IMR-90 (cell line): ENCODE data around the gene HOXB1. TPM values are rescaled to one million over a fixed set of nuclear protein-coding genes. Genes with fewer than 3 reads are reported as not detected.

Source experiments
- ATAC-seq: fragments of 200-7000 bp; cut with Tn5 transposase; 2 replicates; pipeline ENCODE4 v1.9.1; 2020; ENCODE audit warnings: low read depth, mild to moderate bottlenecking, moderate library complexity
- BruUV-seq: library from RNA; stranded (reverse); fragments of 400-500 nt; replicated peaks from 2 replicates; lab custom pipeline; 2021; lab: Mats Ljungman, UMichigan
- CTCF ChIA-PET: fragments of 300-600 bp; formaldehyde crosslinking; extraction: SDS; loops from one replicate; lab custom pipeline; 2021; ENCODE audit warnings: antibody characterized with exemption; lab: Yijun Ruan, JAX
- POLR2A ChIA-PET: fragments of 300-600 bp; sonication (Branson Sonifier 250); formaldehyde crosslinking; loops from one replicate; lab custom pipeline; 2022; ENCODE audit warnings: antibody characterized with exemption; ENCODE audit not compliant: unreplicated experiment; lab: Charles Lee
- DNase-seq: peaks from one replicate; pipeline ENCODE4 v3.0.0; 2013
- H2AFZ ChIP-seq: replicated peaks from 2 replicates; pipeline ENCODE3; 2013; ENCODE audit warnings: low read length, mild to moderate bottlenecking; ENCODE audit not compliant: poor library complexity
- H2AK5ac ChIP-seq: 2 replicates; pipeline ENCODE4 v1.6.1; 2013; ENCODE audit warnings: low read depth, low read length, inconsistent platforms
- H2AK9ac ChIP-seq: replicated peaks from 2 replicates; pipeline ENCODE3; 2013; ENCODE audit warnings: mild to moderate bottlenecking, low read depth, low read length, moderate library complexity; ENCODE audit not compliant: poor library complexity
- H2BK120ac ChIP-seq: 2 replicates; pipeline ENCODE4 v1.6.1; 2013; ENCODE audit warnings: low read depth, low read length, inconsistent platforms
- H2BK15ac ChIP-seq: 3 replicates; pipeline ENCODE4 v1.6.1; 2013; ENCODE audit warnings: low read depth, low read length, inconsistent platforms
- H2BK20ac ChIP-seq: 2 replicates; pipeline ENCODE4 v1.6.1; 2013; ENCODE audit warnings: low read depth, mild to moderate bottlenecking, inconsistent platforms, low read length, moderate library complexity
- H2BK5ac ChIP-seq: 2 replicates; pipeline ENCODE4 v1.6.1; 2013; ENCODE audit warnings: mild to moderate bottlenecking, low read depth, low read length, inconsistent platforms; ENCODE audit not compliant: poor library complexity, severe bottlenecking
- H3K14ac ChIP-seq: replicated peaks from 2 replicates; pipeline ENCODE4 v1.6.1; 2013; ENCODE audit warnings: low read depth, low read length, inconsistent platforms
- H3K18ac ChIP-seq: 2 replicates; pipeline ENCODE4 v1.6.1; 2013; ENCODE audit warnings: low read depth, low read length, control low read depth
- H3K23ac ChIP-seq: 2 replicates; pipeline ENCODE4 v1.6.1; 2013; ENCODE audit warnings: low read depth, low read length, inconsistent platforms
- H3K27ac ChIP-seq: 2 replicates; pipeline ENCODE4 v1.5.1; 2013; ENCODE audit warnings: mild to moderate bottlenecking, control low read depth, low read length; ENCODE audit not compliant: insufficient read depth
- H3K27me3 ChIP-seq: 2 replicates; pipeline ENCODE4 v1.6.1; 2013; ENCODE audit warnings: low read length; ENCODE audit not compliant: control insufficient read depth, insufficient read depth
- H3K36me3 ChIP-seq: 2 replicates; pipeline ENCODE4 v1.6.1; 2013; ENCODE audit warnings: low read length, mixed read lengths; ENCODE audit not compliant: control insufficient read depth, insufficient read depth
- H3K4ac ChIP-seq: 2 replicates; pipeline ENCODE4 v1.6.1; 2013; ENCODE audit warnings: low read depth, low read length, inconsistent platforms
- H3K4me1 ChIP-seq: 2 replicates; pipeline ENCODE4 v1.6.1; 2013; ENCODE audit warnings: low read length, mixed read lengths; ENCODE audit not compliant: control insufficient read depth, insufficient read depth
- H3K4me2 ChIP-seq: 2 replicates; pipeline ENCODE4 v1.6.1; 2013; ENCODE audit warnings: low read depth, mild to moderate bottlenecking, control low read depth, low read length, moderate library complexity
- H3K4me3 ChIP-seq: 2 replicates; pipeline ENCODE4 v1.5.1; 2013; ENCODE audit warnings: low read depth, mild to moderate bottlenecking, control low read depth, low read length, moderate library complexity; ENCODE audit not compliant: insufficient read depth
- H3K56ac ChIP-seq: 2 replicates; pipeline ENCODE4 v1.6.1; 2013; ENCODE audit warnings: low read length, inconsistent platforms; ENCODE audit not compliant: insufficient read depth; ENCODE audit errors: extremely low read depth
- H3K79me1 ChIP-seq, 2 experiments: 2 replicates each; pipeline ENCODE4 v1.6.1; 2013; ENCODE audit warnings: low read length in 2 of 2, inconsistent platforms in 1 of 2, low read depth in 1 of 2
- H3K9ac ChIP-seq: 2 replicates; pipeline ENCODE4 v1.6.1; 2013; ENCODE audit warnings: low read depth, low read length, control low read depth
- H3K9me1 ChIP-seq: 2 replicates; pipeline ENCODE4 v1.6.1; 2013; ENCODE audit warnings: low read length, inconsistent platforms; ENCODE audit not compliant: insufficient read depth
- H3K9me3 ChIP-seq: 2 replicates; pipeline ENCODE4 v1.6.1; 2013; ENCODE audit warnings: low read length; ENCODE audit not compliant: control insufficient read depth, insufficient read depth
- H4K20me1 ChIP-seq: 2 replicates; pipeline ENCODE4 v1.6.1; 2013; ENCODE audit warnings: low read length, inconsistent platforms; ENCODE audit not compliant: insufficient read depth
- H4K5ac ChIP-seq: 2 replicates; pipeline ENCODE4 v1.6.1; 2013; ENCODE audit warnings: mild to moderate bottlenecking, low read depth, low read length, control low read depth
- H4K8ac ChIP-seq, 2 experiments: 2 replicates each; pipeline ENCODE4 v1.6.1; 2013; ENCODE audit warnings: low read depth in 2 of 2, low read length in 2 of 2, control low read depth in 1 of 2, inconsistent platforms in 1 of 2
- H4K91ac ChIP-seq: 2 replicates; pipeline ENCODE4 v1.6.1; 2013; ENCODE audit warnings: low read depth, low read length, inconsistent platforms; ENCODE audit not compliant: insufficient read depth
- CHD1 ChIP-seq: IDR thresholded peaks from 2 replicates; pipeline ENCODE4 v1.6.1; 2012; ENCODE audit warnings: low read depth, low read length, improper control_type of control experiment
- FOS ChIP-seq: fragments of 150-350 bp; IDR thresholded peaks from 2 replicates; pipeline ENCODE4 v1.6.1; 2016; ENCODE audit warnings: low read depth, low read length
- MAFK ChIP-seq: IDR thresholded peaks from 2 replicates; pipeline ENCODE4 v1.6.1; 2012; ENCODE audit warnings: low read depth, low read length, improper control_type of control experiment
- NFE2L2 ChIP-seq: fragments of 150-350 bp; IDR thresholded peaks from 2 replicates; pipeline ENCODE4 v1.6.1; 2016; ENCODE audit warnings: low read depth, mild to moderate bottlenecking, low read length
- POLR2A ChIP-seq: IDR thresholded peaks from 2 replicates; pipeline ENCODE4 v1.6.1; 2012; ENCODE audit warnings: mild to moderate bottlenecking, low read depth, low read length
- RAD21 ChIP-seq: IDR thresholded peaks from 2 replicates; pipeline ENCODE4 v1.6.1; 2012; ENCODE audit warnings: low read length, improper control_type of control experiment
- RFX5 ChIP-seq: IDR thresholded peaks from 2 replicates; pipeline ENCODE4 v1.8.0; 2012; ENCODE audit warnings: low read depth, mild to moderate bottlenecking, low read length, moderate library complexity
- SMC3 ChIP-seq: fragments of 150-350 bp; IDR thresholded peaks from 2 replicates; pipeline ENCODE4 v1.6.1; 2016; ENCODE audit warnings: low read depth, mild to moderate bottlenecking, antibody characterized with exemption, low read length, moderate library complexity
- WGBS, 2 experiments: methylation state at CpG; one replicate each; pipeline versions ENCODE4 v1.1.5 to v1.1.7; 2013; ENCODE audit warnings: missing lambda C conversion rate in 2 of 2; ENCODE audit not compliant: insufficient read length in 1 of 2; ENCODE audit errors: extremely low coverage in 2 of 2; 5-methylcytosine and 5-hydroxymethylcytosine counted together
- dilution Hi-C: fragments of 300-500 bp; cut with HindIII; formaldehyde crosslinking; loops from one replicate; pipeline ENCODE4 v1.14.3; 2018; ENCODE audit warnings: low sequenced_read_pairs; ENCODE audit not compliant: unreplicated experiment
- in situ Hi-C: fragments of 300-500 bp; cut with MboI; formaldehyde crosslinking; loops from 3 replicates; pipeline ENCODE4 v1.14.3; 2019; ENCODE audit warnings: low sequenced_read_pairs, inconsistent platforms, mixed read lengths
- intact Hi-C: fragments of 100-400 bp; cut with micrococcal nuclease; formaldehyde crosslinking; loops from 2 replicates; pipeline ENCODE4 v1.10.0; 2022
- polyA plus RNA-seq, 3 experiments: library from polyadenylated mRNA; depleted of rRNA; stranded (reverse); fragments of >200 nt; gene quantifications; 2 replicates each; pipeline ENCODE4 v1.2.3, GENCODE V29; 2012; ENCODE audit warnings: low replicate concordance in 1 of 3
- total RNA-seq: library from RNA; depleted of rRNA; stranded (reverse); fragments of >200 nt; gene quantifications from 2 replicates; pipeline ENCODE4 v1.2.3, GENCODE V29; 2012
- TF ChIP-seq, protein P1 (sequence below): conservative IDR thresholded peaks from 2 replicates; pipeline ENCODE4 v1.5.1; 2012; ENCODE audit warnings: mild to moderate bottlenecking, low read depth, low read length, improper control_type of control experiment

Gene HOXB1
- total and polyA plus RNA-seq, 2 of the 4 experiments (the other 2 are of a cell fraction) = not detected

DNA sequence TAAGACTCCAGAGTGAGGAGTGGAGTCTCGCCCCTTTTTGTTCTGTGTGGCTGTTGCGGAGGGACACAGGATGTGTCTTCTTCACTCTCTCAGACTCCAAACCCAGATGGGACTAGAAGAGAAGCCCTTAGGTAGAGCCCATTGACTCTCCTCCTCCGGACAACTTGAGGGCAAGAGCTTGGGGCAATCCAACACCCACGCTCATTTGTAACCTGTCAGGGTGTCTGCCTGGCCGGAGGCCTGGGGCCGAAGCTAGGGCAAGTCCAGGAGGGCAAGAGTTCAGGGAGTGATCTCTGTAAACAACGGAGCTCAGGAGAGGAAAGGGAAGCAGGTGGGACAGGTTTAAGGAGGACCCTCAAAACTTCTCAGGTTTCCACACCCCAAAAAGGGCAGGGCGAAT, 1.4 kb upstream of the HOXB1 start:
- H3K79me1 ChIP-seq = peaks cover 0 to under 1% of the 10 kb centered on the region in 2 experiments; a peak in 1 of 4 replicates
- no peak overlapping the region for H3K27ac ChIP-seq
- no peaks in the 10 kb centered on the region for H4K20me1 ChIP-seq
- H3K4me2 ChIP-seq = no peak overlapping the region
- TF ChIP-seq POLR2A = no peak
- TF ChIP-seq SMC3 = no peak
- TF ChIP-seq, protein P1, sequence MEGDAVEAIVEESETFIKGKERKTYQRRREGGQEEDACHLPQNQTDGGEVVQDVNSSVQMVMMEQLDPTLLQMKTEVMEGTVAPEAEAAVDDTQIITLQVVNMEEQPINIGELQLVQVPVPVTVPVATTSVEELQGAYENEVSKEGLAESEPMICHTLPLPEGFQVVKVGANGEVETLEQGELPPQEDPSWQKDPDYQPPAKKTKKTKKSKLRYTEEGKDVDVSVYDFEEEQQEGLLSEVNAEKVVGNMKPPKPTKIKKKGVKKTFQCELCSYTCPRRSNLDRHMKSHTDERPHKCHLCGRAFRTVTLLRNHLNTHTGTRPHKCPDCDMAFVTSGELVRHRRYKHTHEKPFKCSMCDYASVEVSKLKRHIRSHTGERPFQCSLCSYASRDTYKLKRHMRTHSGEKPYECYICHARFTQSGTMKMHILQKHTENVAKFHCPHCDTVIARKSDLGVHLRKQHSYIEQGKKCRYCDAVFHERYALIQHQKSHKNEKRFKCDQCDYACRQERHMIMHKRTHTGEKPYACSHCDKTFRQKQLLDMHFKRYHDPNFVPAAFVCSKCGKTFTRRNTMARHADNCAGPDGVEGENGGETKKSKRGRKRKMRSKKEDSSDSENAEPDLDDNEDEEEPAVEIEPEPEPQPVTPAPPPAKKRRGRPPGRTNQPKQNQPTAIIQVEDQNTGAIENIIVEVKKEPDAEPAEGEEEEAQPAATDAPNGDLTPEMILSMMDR = no peak
- TF ChIP-seq MAFK = no peak
- no peak for TF ChIP-seq NFE2L2
- no peak for TF ChIP-seq CHD1
- TF ChIP-seq FOS = no peak
- TF ChIP-seq RAD21 = no peak
- no peak for TF ChIP-seq RFX5
- H3K9me1 ChIP-seq = no peaks in the 10 kb centered on the region
- H2BK15ac ChIP-seq = no peak overlapping the region
- H3K27me3 ChIP-seq = peaks cover 11% of the 10 kb centered on the region; the same call in 1 of the 2 replicates
- H3K9ac ChIP-seq = no peak overlapping the region
- CTCF ChIA-PET = no interaction called here
- H3K18ac ChIP-seq = no peak overlapping the region
- no peak for DNase-seq
- no peak overlapping the region for H2AK5ac ChIP-seq
- no peak overlapping the region for H3K23ac ChIP-seq
- H2BK120ac ChIP-seq = no peak overlapping the region
- H3K4ac ChIP-seq = no peak overlapping the region
- POLR2A ChIA-PET = no interaction called here
- ATAC-seq = no peak
- H4K91ac ChIP-seq = no peak overlapping the region
- no peaks in the 10 kb centered on the region for H3K9me3 ChIP-seq
- in situ Hi-C loops = no loop called here
- dilution Hi-C loops = no loop called here
- H2BK20ac ChIP-seq = no peak overlapping the region
- H2AK9ac ChIP-seq = no peak overlapping the region
- intact Hi-C loops = no loop called here
- WGBS, 2 experiments = 100% methylated on average over 1 of the region's 8 CpGs; no CpG with 5 or more reads in 1 of the 2 experiments
- no peak overlapping the region for H2BK5ac ChIP-seq
- H4K5ac ChIP-seq = no peak overlapping the region
- no peak overlapping the region for H2AFZ ChIP-seq
- H3K14ac ChIP-seq = no peak overlapping the region
- no peaks in the 10 kb centered on the region for H3K4me1 ChIP-seq
- no peak overlapping the region for H4K8ac ChIP-seq
- BruUV-seq = no TSS peak
- no peaks in the 10 kb centered on the region for H3K36me3 ChIP-seq
- no peak overlapping the region for H3K56ac ChIP-seq
- no peak overlapping the region for H3K4me3 ChIP-seq
